Tibial nerve (tissue), 4 donors: ENCODE results near the gene GRAP.
"Not testable (repeated sequence)": the region's sequence is repeated elsewhere in the genome, so short reads cannot be mapped to it uniquely, and the experiment has no call there.

Experiments used
- EP300 ChIP-seq, 2 donors: sonication (generic); formaldehyde crosslinking; IDR thresholded peaks; one replicate each; pipeline ENCODE4 v1.6.1; 2017; ENCODE audit warnings: antibody characterized with exemption in 2 of 2, mild to moderate bottlenecking in 1 of 2
- POLR2A ChIP-seq, 2 donors: fragments of 450-650 bp; IDR thresholded peaks; one replicate each; pipeline ENCODE4 v1.6.1; 2017; ENCODE audit warnings: antibody characterized with exemption in 2 of 2, mild to moderate bottlenecking in 2 of 2, moderate library complexity in 2 of 2
- TF ChIP-seq, protein P1 (sequence below), 5 experiments: fragments of 200-600 bp in 3 of 5; fragments of 450-650 bp in 2 of 5; sonication (generic) in 3 of 5; IDR thresholded peaks; one replicate each; pipeline ENCODE4 v1.5.1; 2016 to 2019; ENCODE audit warnings: antibody characterized with exemption in 5 of 5, mild to moderate bottlenecking in 3 of 5, moderate library complexity in 2 of 5

DNA sequence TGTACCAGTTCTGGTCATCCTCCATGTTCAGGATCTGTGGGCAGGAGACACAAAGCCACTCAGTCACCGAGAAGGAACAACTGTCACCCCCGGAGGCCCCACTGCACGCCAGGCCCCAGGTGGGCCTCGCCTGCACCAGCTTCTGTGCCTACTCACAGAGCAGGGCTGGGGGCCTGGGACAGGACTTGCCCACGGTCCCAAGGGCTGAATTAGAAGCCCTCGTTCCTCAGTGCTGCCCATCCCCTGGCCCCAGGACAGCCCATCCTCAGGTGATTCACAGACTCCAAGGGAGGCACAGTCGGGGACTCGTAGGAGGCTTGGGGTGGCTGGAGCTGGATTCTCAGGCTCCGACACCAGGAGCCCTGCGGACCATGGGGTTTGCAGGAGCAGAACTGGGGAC lies 4.9 kb downstream of the GRAP start:
- TF ChIP-seq, protein P1, sequence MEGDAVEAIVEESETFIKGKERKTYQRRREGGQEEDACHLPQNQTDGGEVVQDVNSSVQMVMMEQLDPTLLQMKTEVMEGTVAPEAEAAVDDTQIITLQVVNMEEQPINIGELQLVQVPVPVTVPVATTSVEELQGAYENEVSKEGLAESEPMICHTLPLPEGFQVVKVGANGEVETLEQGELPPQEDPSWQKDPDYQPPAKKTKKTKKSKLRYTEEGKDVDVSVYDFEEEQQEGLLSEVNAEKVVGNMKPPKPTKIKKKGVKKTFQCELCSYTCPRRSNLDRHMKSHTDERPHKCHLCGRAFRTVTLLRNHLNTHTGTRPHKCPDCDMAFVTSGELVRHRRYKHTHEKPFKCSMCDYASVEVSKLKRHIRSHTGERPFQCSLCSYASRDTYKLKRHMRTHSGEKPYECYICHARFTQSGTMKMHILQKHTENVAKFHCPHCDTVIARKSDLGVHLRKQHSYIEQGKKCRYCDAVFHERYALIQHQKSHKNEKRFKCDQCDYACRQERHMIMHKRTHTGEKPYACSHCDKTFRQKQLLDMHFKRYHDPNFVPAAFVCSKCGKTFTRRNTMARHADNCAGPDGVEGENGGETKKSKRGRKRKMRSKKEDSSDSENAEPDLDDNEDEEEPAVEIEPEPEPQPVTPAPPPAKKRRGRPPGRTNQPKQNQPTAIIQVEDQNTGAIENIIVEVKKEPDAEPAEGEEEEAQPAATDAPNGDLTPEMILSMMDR (IDR thresholded peaks at IDR 0.05): not testable (repeated sequence)
- not testable (repeated sequence) for TF ChIP-seq POLR2A, EP300 (IDR thresholded peaks at IDR 0.05)
